ENCODE data around the gene POU2F1.
A peak's percentile ranks its signal among the peaks of the same experiment; 100 is the strongest.

Gene POU2F1

DNA sequence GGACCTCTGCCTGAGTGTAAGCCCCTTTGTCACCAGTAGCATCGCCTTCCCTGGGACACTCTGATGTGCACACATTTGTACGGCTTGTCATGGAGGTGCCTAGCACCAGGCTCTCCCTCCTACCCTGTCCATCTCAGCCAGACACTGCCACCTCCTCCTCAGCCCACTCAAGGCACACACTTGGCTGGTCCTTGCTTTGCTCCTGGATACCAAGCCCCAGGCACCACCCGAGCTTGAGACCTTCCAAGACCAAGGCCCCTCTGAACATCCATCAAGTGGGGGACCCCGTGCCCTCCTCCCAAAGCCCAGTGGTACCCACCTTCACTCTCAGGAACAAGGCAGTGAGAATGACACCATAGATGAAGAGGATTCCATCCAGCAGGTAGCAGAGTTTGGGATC lies 219.7 kb downstream of the POU2F1 start:
- no peak for TF ChIP-seq Cebpa-rat (IDR thresholded peaks at IDR 0.05)
- Histone ChIP-seq H3K9me3 (peaks cover 10% of the 10 kb centered on the region), H3K4me3 (no peak overlapping the region), H3K27ac (no peak overlapping the region), H3K9ac (no peak overlapping the region), H3K27me3 (peaks cover 5% of the 10 kb centered on the region), H3K4me1 (peaks cover 36% of the 10 kb centered on the region), H4K20me1 (no peaks in the 10 kb centered on the region), H3K36me3 (no peaks in the 10 kb centered on the region), H3K4me2 (no peak overlapping the region; the same call in 1 of the 2 replicates)

DNA sequence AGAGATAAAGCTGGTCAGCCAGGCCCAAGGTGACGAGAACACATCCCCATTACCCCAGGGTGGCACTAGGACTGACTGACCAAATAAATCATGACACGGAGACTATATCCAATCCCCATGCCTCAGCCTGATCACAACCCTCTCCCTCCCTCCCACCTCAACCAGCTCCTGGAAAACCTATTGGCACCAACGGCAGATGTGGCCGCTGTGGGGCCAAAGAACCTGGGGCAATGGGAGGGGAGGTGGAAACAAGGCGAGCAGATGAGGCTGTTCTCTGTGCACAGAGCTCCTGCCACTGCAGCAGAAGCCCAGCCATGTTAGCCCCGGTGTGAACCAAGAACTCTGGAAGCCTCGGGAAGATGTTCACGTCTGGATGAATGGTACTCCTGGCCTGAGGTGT lies 220.1 kb downstream of the POU2F1 start:
- Histone ChIP-seq H3K9me3 (peaks cover 6% of the 10 kb centered on the region), H3K36me3 (no peaks in the 10 kb centered on the region), H3K4me1 (peaks cover 36% of the 10 kb centered on the region), H4K20me1 (no peaks in the 10 kb centered on the region), H3K4me3 (no peak overlapping the region), H3K9ac (no peak overlapping the region), H3K27ac (no peak overlapping the region), H3K27me3 (peaks cover 5% of the 10 kb centered on the region), H3K4me2 (no peak overlapping the region)
- no peak for TF ChIP-seq Cebpa-rat (IDR thresholded peaks at IDR 0.05)

DNA sequence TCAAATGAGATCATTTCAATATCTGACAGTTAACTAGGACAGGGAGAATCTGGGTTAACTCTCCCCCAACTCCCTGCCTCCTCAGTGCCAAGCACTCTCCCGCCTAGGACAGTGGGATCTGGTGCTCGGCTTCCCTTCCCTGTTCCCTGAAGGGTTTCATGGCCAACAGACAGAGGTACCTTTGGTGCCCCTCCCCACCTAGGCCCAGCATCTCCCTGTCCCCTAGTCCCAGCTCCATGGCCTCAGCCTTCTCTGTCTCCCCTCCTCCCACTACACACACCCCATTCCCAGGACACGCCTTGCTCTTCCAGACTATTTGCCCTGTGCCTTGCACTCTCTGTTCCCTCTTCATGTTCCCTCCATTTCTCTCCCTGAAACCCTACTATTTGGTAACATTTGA lies 220.5 kb downstream of the POU2F1 start:
- Histone ChIP-seq H3K9ac (no peak overlapping the region), H3K9me3 (0 out of 2 replicates have a peak, but pooled peaks cover 1% of the 10 kb centered on the region), H3K4me3 (no peak overlapping the region), H3K4me2 (no peak overlapping the region), H3K36me3 (no peaks in the 10 kb centered on the region), H3K27ac (no peak overlapping the region), H3K4me1 (peaks cover 36% of the 10 kb centered on the region), H3K27me3 (peaks cover 5% of the 10 kb centered on the region), H4K20me1 (no peaks in the 10 kb centered on the region)
- TF ChIP-seq Cebpa-rat (IDR thresholded peaks at IDR 0.05): no peak

DNA sequence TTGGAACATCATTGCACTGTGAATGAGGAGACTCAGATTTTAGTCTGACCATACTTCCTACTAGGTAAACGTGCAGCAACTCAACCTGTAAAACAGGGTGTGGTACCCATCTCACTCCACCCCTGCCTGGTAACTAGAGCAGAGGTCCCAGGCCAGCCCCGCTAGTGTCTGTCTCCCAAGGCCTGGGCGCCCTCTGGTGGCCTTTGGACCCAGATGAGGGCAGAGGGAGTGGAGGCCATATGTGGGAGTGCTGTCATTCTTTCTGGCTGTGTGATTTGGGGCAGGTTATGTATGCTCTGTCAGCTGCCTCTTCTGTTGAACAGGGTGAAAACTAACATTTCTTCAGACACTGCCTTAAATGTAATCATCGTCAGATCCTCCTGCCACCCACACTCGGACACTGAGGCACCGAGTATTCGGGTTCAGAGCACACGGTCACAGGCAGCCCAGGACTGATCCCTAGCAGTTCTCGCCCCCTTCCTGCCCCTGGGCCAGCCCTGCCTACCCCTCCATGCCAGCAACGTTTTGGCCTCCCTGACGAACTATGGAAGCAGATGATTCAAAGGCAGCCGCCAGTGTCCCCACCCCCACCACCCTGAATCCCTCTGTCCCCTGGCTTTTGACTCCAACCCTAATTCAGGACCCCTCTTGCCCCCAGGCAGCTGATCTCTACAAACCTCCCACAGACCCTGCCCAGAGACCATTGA lies 221.6 kb downstream of the POU2F1 start:
- Histone ChIP-seq H4K20me1 (no peaks in the 10 kb centered on the region), H3K4me3 (no peak overlapping the region), H3K4me1 (peaks cover 31% of the 10 kb centered on the region), H3K9ac (no peak overlapping the region), H3K4me2 (no peak overlapping the region), H3K27ac (0 out of 2 replicates have a peak overlapping the region, but pooled peaks have one; percentile 14), H3K27me3 (peaks cover 5% of the 10 kb centered on the region), H3K36me3 (no peaks in the 10 kb centered on the region), H3K9me3 (no peaks in the 10 kb centered on the region)
- no peak for TF ChIP-seq Cebpa-rat (IDR thresholded peaks at IDR 0.05)

DNA sequence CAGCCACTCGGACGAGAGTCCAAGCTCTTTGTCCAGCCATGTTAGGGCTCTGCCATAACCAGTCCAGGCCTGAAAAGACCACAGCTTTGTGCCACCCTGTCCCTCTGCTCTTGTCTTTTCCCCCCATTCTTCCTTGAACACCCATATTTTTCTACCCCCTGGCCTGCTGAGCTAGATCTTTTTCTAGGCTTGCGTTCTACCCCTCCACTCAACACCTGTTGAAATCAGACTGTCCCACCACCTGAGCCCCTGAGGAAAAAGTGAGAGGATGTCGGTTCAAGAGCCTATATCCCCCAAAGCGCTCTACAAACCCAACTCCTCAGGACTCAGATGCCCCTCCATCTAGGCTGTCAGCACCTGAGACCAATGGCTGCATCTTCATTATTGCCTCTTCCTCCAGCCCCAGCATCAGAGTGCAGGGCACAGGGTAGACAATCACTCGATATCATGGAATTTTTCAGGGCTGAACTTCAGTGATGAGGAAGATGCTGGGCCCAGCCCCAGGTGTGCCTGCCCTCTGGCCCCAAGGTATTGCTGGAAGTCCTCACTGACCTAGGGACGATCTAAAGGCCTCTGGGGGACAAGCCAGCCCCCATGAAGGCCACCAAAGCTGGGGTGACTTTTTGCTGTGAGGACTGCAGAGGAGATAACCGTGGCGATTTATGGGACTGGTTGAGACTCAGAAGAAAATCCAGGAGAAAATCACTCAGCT lies 222.3 kb downstream of the POU2F1 start:
- H3K4me3 ChIP-seq: no peak overlapping the region
- H3K4me2 ChIP-seq: no peak overlapping the region
- H3K9me3 ChIP-seq: no peaks in the 10 kb centered on the region
- no peaks in the 10 kb centered on the region for H3K36me3 ChIP-seq
- H3K27ac ChIP-seq: 0 out of 2 replicates have a peak overlapping the region, but pooled peaks have one; percentile 14
- peaks cover 5% of the 10 kb centered on the region for H3K27me3 ChIP-seq
- peaks cover 31% of the 10 kb centered on the region for H3K4me1 ChIP-seq
- no peak for TF ChIP-seq Cebpa-rat (IDR thresholded peaks at IDR 0.05)
- no peaks in the 10 kb centered on the region for H4K20me1 ChIP-seq
- H3K9ac ChIP-seq: no peak overlapping the region

DNA sequence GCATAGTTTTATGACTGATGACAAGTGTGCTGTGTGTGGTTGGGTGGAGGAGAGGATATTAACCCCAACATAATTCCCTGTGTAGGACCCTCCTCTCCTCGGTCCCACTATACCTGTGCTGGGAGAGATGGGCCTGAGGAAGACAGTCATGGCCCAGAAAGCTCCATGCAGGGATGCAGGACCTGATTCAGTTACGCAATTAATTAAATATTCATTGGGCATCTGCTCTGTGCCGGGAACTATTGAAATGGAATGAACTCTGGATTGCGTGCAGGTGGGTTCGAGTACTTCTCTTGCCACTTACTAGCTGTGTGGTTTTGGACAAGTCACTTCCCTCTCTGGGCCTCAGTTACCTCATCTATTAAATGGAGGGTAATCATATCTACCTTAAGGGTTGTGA lies 223.1 kb downstream of the POU2F1 start:
- Histone ChIP-seq H3K9ac (no peak overlapping the region), H3K9me3 (no peaks in the 10 kb centered on the region), H3K4me2 (no peak overlapping the region), H3K36me3 (no peaks in the 10 kb centered on the region), H3K27ac (no peak overlapping the region), H3K27me3 (peaks cover 5% of the 10 kb centered on the region), H3K4me1 (peaks cover 30% of the 10 kb centered on the region), H3K4me3 (no peak overlapping the region), H4K20me1 (no peaks in the 10 kb centered on the region)
- 0 out of 2 replicates have a peak, but pooled peaks have one; percentile 28 for TF ChIP-seq Cebpa-rat (IDR thresholded peaks at IDR 0.05)

DNA sequence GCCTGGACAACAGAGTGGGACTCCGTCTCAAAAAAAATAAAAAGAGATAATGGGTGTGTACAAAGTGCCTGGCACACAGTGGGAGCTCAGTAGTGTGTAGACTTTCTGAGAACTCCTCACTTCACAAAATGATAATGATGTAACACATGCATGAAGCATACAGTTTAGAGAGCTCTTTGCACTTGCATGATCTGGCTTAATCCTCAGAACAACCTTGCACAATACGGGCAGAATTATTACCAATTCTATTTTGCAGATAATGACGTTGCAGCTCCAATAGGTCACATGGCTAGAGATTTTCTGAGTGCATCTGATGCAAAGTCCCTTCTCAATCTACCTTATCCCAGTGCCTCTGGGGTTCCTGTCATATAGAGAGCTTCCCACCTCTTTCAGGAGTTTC lies 226.3 kb downstream of the POU2F1 start:
- Histone ChIP-seq H3K4me2 (no peak overlapping the region; the same call in 1 of the 2 replicates), H4K20me1 (no peaks in the 10 kb centered on the region), H3K36me3 (no peaks in the 10 kb centered on the region), H3K9ac (no peak overlapping the region), H3K27ac (no peak overlapping the region), H3K4me3 (no peak overlapping the region), H3K27me3 (no peaks in the 10 kb centered on the region), H3K9me3 (no peaks in the 10 kb centered on the region), H3K4me1 (peaks cover 17% of the 10 kb centered on the region)
- no peak for TF ChIP-seq Cebpa-rat (IDR thresholded peaks at IDR 0.05)

DNA sequence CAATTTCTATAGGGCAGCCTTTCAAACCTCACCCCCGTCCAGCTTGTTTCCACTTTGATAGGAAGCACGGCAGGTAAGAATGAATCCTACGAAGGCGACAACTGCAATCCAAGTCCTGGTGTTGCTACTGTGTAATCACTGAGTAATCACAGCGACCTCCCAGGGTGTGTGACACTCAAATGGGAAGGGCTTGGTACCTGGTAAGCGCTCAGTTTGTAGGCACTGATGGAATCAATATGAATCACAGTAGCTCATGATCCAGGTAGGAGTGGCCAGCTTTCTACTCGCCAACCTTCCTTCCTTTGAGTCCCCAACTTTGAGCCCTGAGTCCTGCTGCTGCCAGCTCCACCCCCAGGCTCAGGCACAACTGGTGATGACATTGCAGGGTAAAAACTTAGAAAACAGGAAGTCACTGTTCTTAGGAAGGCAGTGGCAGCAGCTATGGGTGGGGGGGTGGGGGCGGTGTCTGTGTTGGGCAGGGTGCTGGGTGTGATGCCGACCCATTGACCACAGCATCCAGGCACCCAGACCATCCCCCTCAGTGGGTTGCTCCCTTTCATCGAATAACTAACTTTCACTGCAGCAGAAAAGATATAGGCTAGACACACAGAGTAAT lies 226.9 kb downstream of the POU2F1 start:
- no peak for TF ChIP-seq Cebpa-rat (IDR thresholded peaks at IDR 0.05)
- Histone ChIP-seq H3K4me3 (no peak overlapping the region), H3K9ac (no peak overlapping the region), H3K4me2 (peak overlapping the region; percentile 42), H4K20me1 (no peaks in the 10 kb centered on the region), H3K9me3 (no peaks in the 10 kb centered on the region), H3K27me3 (no peaks in the 10 kb centered on the region), H3K4me1 (peaks cover 17% of the 10 kb centered on the region), H3K36me3 (no peaks in the 10 kb centered on the region), H3K27ac (no peak overlapping the region)

DNA sequence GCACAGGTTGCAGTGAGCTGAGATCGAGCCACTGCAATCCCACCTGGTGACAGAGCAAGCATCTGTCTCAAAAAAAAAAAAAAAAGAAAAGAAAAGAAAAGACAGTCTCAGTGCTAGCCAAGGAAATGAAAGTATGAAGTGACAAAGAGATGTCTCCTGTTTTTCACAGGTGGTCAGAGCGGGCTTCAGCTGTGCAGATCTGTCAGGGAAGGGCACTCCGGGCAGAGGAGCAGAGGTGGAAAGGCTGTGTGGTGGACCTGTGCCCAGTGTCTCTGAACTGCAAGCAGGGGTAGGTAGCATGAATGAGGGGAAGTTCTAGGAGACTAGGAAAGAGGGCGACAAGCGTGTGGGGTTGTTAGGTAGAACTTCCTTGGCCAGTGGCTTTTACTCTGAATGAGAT lies 230.2 kb downstream of the POU2F1 start:
- Histone ChIP-seq H3K27me3 (peaks cover 3% of the 10 kb centered on the region; the same call in 1 of the 2 replicates), H4K20me1 (no peaks in the 10 kb centered on the region), H3K9me3 (no peaks in the 10 kb centered on the region), H3K4me3 (no peak overlapping the region), H3K27ac (no peak overlapping the region), H3K36me3 (no peaks in the 10 kb centered on the region), H3K4me2 (no peak overlapping the region), H3K4me1 (peaks cover 24% of the 10 kb centered on the region), H3K9ac (no peak overlapping the region)
- no peak for TF ChIP-seq Cebpa-rat (IDR thresholded peaks at IDR 0.05)

DNA sequence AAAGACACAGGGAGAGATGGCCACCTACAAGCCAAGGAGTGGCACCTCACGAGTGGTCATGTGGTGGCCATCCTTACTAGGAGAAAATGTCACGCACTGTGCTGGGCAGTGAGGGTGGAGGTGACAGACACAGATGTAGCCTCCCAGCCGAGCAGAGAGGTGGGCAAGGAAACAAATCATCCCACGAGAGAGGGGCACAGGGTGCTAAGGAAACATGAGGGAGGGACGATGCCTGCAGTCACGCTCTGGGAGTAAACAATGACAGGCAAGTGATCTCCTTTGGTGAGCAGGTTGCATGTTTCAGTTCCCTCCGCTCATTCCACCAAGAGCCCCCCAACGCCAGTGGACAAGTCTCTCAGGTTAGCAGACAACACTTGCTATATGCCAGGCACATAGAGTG lies 231.8 kb downstream of the POU2F1 start:
- TF ChIP-seq Cebpa-rat (IDR thresholded peaks at IDR 0.05): no peak
- Histone ChIP-seq H3K4me1 (peaks cover 24% of the 10 kb centered on the region), H4K20me1 (no peaks in the 10 kb centered on the region), H3K4me3 (no peak overlapping the region), H3K9ac (no peak overlapping the region), H3K27me3 (peaks cover 3% of the 10 kb centered on the region; the same call in 1 of the 2 replicates), H3K36me3 (no peaks in the 10 kb centered on the region), H3K27ac (no peak overlapping the region), H3K4me2 (no peak overlapping the region), H3K9me3 (no peaks in the 10 kb centered on the region)
